K562 (cell line): ENCODE measurements around the gene PDIA4. TPM values are rescaled to one million over a fixed set of nuclear protein-coding genes. Genes with fewer than 3 reads are reported as not detected.
A peak's percentile ranks its signal among the peaks of the same experiment; 100 is the strongest.

Source experiments
- EWSR1 ChIP-seq: fragments of 450-650 bp; IDR thresholded peaks from 2 replicates; pipeline ENCODE4 v1.6.1; 2018; ENCODE audit warnings: borderline replicate concordance, mild to moderate bottlenecking, low read depth, moderate library complexity; ENCODE audit not compliant: partially characterized antibody
- FOXJ2 ChIP-seq: fragments of 200-800 bp; sonication (Bioruptor generic); IDR thresholded peaks from 2 replicates; pipeline ENCODE4 v1.6.1; 2016; ENCODE audit warnings: missing genetic modification characterization, missing compliant biosample characterization
- NR2C1 ChIP-seq, 2 experiments: fragments of 450-650 bp; IDR thresholded peaks; 2 replicates each; pipeline ENCODE4 v1.6.1; 2017; ENCODE audit warnings: mild to moderate bottlenecking in 2 of 2, antibody characterized with exemption in 1 of 2, inconsistent platforms in 1 of 2, missing compliant biosample characterization in 1 of 2, missing genetic modification characterization in 1 of 2
- POLR2AphosphoS2 ChIP-seq: IDR thresholded peaks from 2 replicates; pipeline ENCODE4 v1.6.1; 2012; ENCODE audit warnings: low read length, improper control_type of control experiment
- RREB1 ChIP-seq: fragments of 250-450 bp; sonication (Bioruptor Pico); IDR thresholded peaks from 2 replicates; pipeline ENCODE4 v1.4.0; 2020
- polyA plus RNA-seq, 8 experiments: library from polyadenylated mRNA; depleted of rRNA in 4 of 8; stranded (reverse) in 5 of 8; unstranded in 3 of 8; fragments of >200 nt; fragmentation: Nextera tagmentation in 2 of 8; fragmentation: Illumina TruSeq in 1 of 8; extraction: Ambion mirVana in 2 of 8; extraction: Trizol in 1 of 8; gene quantifications; 2 replicates each; pipeline versions ENCODE4 v1.2.1 to v1.2.3, GENCODE V29; 2011 to 2014; ENCODE audit warnings: inconsistent platforms in 1 of 8, missing spikeins in 1 of 8
- total RNA-seq, 7 experiments: library from RNA; depleted of rRNA in 6 of 7; stranded (reverse); fragments of >200 nt in 6 of 7; fragmentation: Illumina TruSeq in 2 of 7; extraction: Trizol in 2 of 7; gene quantifications; 2 replicates each; pipeline versions ENCODE4 v1.2.1 to v1.2.3, GENCODE V29; 2011 to 2021; ENCODE audit warnings: low replicate concordance in 1 of 7
- TF ChIP-seq, protein P1 (sequence below), 2 experiments: fragments of 450-650 bp; IDR thresholded peaks; 2 replicates each; pipeline ENCODE4 v1.6.1; 2016; ENCODE audit warnings: mild to moderate bottlenecking in 2 of 2, borderline replicate concordance in 1 of 2, low read depth in 1 of 2, moderate library complexity in 1 of 2
- TF ChIP-seq, protein P2 (sequence below): IDR thresholded peaks from 2 replicates; pipeline ENCODE4 v1.6.1; 2011; ENCODE audit warnings: borderline replicate concordance, low read depth, mild to moderate bottlenecking, moderate library complexity, low read length; ENCODE audit not compliant: insufficient read depth, poor library complexity, severe bottlenecking

The PDIA4 gene
- total and polyA plus RNA-seq, 9 of the 15 experiments (the other 6 are each of a cell fraction or from before 2014, with no cell fraction given), result 9.1 to 175 (median 146) TPM

GRCh38 chr7:148962823-148963582 lies 65.3 kb downstream of the PDIA4 start (continued):
- TF ChIP-seq POLR2AphosphoS2, result no peak
- TF ChIP-seq, protein P1, sequence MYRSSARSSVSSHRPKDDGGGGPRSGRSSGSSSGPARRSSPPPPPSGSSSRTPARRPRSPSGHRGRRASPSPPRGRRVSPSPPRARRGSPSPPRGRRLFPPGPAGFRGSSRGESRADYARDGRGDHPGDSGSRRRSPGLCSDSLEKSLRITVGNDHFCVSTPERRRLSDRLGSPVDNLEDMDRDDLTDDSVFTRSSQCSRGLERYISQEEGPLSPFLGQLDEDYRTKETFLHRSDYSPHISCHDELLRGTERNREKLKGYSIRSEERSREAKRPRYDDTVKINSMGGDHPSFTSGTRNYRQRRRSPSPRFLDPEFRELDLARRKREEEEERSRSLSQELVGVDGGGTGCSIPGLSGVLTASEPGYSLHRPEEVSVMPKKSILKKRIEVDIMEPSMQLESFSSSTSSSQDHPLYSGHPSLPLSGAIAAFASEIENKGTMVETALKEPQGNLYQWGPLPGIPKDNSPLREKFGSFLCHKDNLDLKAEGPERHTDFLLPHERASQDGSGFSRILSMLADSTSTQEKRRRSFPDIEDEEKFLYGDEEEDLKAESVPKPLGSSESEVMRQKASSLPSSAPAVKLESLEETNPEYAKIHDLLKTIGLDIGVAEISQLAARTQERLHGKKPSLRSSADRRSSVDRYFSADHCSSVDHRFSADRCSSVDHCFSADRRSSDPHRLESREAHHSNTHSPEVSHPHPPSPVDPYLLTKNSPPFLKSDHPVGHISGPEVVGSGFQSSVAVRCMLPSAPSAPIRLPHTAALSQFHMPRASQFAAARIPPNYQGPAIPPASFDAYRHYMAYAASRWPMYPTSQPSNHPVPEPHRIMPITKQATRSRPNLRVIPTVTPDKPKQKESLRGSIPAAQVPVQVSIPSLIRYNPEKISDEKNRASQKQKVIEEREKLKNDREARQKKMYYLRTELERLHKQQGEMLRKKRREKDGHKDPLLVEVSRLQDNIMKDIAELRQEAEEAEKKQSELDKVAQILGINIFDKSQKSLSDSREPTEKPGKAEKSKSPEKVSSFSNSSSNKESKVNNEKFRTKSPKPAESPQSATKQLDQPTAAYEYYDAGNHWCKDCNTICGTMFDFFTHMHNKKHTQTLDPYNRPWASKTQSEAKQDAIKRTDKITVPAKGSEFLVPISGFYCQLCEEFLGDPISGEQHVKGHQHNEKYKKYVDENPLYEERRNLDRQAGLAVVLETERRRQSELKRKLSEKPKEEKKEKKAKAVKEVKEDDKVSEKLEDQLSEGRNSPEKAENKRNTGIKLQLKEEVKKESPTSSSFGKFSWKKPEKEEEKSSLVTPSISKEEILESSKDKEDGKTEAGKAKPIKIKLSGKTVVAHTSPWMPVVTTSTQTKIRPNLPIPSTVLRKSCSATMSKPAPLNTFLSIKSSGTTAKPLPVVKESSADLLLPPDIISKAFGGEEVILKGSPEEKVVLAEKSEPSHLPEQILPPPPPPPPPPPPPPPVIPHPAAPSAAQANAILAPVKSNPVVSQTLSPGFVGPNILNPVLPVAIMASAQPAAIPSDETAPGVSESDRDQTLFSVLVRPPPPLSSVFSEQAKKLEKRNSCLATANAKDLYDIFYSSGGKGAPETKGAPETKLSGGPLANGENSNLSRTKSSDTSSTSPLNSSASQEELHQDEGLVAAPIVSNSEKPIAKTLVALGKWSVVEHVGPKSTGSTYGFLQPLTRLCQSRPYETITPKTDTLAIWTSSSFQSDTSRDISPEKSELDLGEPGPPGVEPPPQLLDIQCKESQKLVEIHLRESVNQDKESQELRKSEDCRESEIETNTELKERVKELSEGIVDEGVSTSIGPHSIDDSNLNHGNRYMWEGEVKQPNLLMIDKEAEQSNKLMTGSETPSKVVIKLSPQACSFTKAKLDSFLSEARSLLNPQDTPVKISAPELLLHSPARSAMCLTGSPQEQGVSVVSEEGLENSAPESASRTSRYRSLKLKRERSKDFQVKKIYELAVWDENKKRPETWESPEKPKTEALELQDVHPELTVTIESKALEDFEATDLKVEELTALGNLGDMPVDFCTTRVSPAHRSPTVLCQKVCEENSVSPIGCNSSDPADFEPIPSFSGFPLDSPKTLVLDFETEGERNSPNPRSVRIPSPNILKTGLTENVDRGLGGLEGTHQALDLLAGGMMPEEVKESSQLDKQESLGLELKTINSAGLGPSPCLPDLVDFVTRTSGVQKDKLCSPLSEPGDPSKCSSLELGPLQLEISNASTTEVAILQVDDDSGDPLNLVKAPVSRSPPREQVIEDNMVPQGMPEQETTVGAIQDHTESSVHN (IDR thresholded peaks at IDR 0.05; ENCODE audit: borderline replicate concordance in 1 of 2, low read depth in 1 of 2), result no peak
- peak; percentile 69; the same call in 1 of the 2 replicates for TF ChIP-seq FOXJ2
- TF ChIP-seq RREB1 (CRISPR knock-in tag), result no peak
- TF ChIP-seq NR2C1 (IDR thresholded peaks at IDR 0.05), result 0 out of 2 replicates have a peak, but pooled peaks have one; percentile 26
- TF ChIP-seq NR2C1 (tag; IDR thresholded peaks at IDR 0.05), result 0 out of 2 replicates have a peak, but pooled peaks have one; percentile 6
- TF ChIP-seq, protein P2, sequence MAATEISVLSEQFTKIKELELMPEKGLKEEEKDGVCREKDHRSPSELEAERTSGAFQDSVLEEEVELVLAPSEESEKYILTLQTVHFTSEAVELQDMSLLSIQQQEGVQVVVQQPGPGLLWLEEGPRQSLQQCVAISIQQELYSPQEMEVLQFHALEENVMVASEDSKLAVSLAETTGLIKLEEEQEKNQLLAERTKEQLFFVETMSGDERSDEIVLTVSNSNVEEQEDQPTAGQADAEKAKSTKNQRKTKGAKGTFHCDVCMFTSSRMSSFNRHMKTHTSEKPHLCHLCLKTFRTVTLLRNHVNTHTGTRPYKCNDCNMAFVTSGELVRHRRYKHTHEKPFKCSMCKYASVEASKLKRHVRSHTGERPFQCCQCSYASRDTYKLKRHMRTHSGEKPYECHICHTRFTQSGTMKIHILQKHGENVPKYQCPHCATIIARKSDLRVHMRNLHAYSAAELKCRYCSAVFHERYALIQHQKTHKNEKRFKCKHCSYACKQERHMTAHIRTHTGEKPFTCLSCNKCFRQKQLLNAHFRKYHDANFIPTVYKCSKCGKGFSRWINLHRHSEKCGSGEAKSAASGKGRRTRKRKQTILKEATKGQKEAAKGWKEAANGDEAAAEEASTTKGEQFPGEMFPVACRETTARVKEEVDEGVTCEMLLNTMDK, result no peak
- TF ChIP-seq EWSR1, result no peak
